Stomach (tissue), 9 donors: ENCODE measurements around the gene FLOT2. TPM values are rescaled to one million over a fixed set of nuclear protein-coding genes. Genes with fewer than 3 reads are reported as not detected.
"Not testable (repeated sequence)": the region's sequence is repeated elsewhere in the genome, so short reads cannot be mapped to it uniquely, and the experiment has no call there.

Source experiments
- DNase-seq, 2 donors: peaks; one replicate each; pipeline versions ENCODE4 v3.0.0 to v3.0.0-alpha.2; 2013 to 2019
- H3K27ac ChIP-seq, 5 donors: fragments of 200-600 bp in 4 of 5; sonication (generic) in 4 of 5; one replicate each; pipeline ENCODE4 v1.5.1; 2013 to 2019; ENCODE audit warnings: mild to moderate bottlenecking in 1 of 5, moderate library complexity in 1 of 5
- H3K27me3 ChIP-seq, 3 donors: fragments of 200-600 bp; sonication (generic); one replicate each; pipeline ENCODE4 v1.5.1; 2017 to 2019; ENCODE audit warnings: mixed run types in 1 of 3
- H3K36me3 ChIP-seq, 4 donors: fragments of 200-600 bp; sonication (generic); 1 replicate in 3 of 4; 2 replicates in 1 of 4; pipeline ENCODE4 v1.5.1; 2016 to 2019
- H3K4me1 ChIP-seq, 4 donors: fragments of 200-600 bp; sonication (generic); one replicate each; pipeline ENCODE4 v1.5.1; 2016 to 2019
- H3K4me3 ChIP-seq, 4 donors: fragments of 200-600 bp; sonication (generic) in 3 of 4; one replicate each; pipeline ENCODE4 v1.5.1; 2016 to 2019; ENCODE audit warnings: mild to moderate bottlenecking in 1 of 4
- H3K9me3 ChIP-seq, 4 donors: fragments of 200-600 bp; sonication (generic); one replicate each; pipeline ENCODE4 v1.5.1; 2016 to 2019
- CTCF ChIP-seq, 7 experiments: fragments of 450-650 bp in 4 of 7; fragments of 200-600 bp in 3 of 7; sonication (generic) in 3 of 7; IDR thresholded peaks; one replicate each; pipeline ENCODE4 v1.5.1; 2016 to 2019; ENCODE audit warnings: antibody characterized with exemption in 7 of 7, control low read depth in 2 of 7, mild to moderate bottlenecking in 1 of 7
- EP300 ChIP-seq: sonication (generic); formaldehyde crosslinking; IDR thresholded peaks from one replicate; pipeline ENCODE4 v1.6.1; 2017; ENCODE audit warnings: antibody characterized with exemption
- POLR2A ChIP-seq, 4 donors: fragments of 450-650 bp; IDR thresholded peaks; one replicate each; pipeline ENCODE4 v1.6.1; 2016; ENCODE audit warnings: antibody characterized with exemption in 4 of 4, control low read depth in 2 of 4, mild to moderate bottlenecking in 1 of 4, moderate library complexity in 1 of 4
- POLR2AphosphoS5 ChIP-seq, 3 donors: sonication (generic); formaldehyde crosslinking; IDR thresholded peaks; one replicate each; pipeline ENCODE4 v1.6.1; 2016; ENCODE audit warnings: antibody characterized with exemption in 3 of 3
- WGBS, 5 donors: extraction: QIAGEN DNeasy Blood & Tissue Kit in 3 of 5; methylation state at CpG; one replicate each; pipeline versions ENCODE4 v1.1.5 to v1.1.7; 2013 to 2018; 5-methylcytosine and 5-hydroxymethylcytosine counted together
- intact Hi-C: fragments of 100-400 bp; cut with DNase I; formaldehyde crosslinking; loops from one replicate; pipeline ENCODE4 v1.15.1; 2023; ENCODE audit warnings: low total_unique reads
- polyA plus RNA-seq, 3 donors: library from polyadenylated mRNA; stranded (reverse); fragments of 200-250 nt; gene quantifications; one replicate each; pipeline ENCODE4 v1.2.3, GENCODE V29; 2013
- total RNA-seq, 5 donors: library from RNA; depleted of rRNA; stranded (reverse); fragments of >200 nt; gene quantifications; one replicate each; pipeline versions ENCODE4 v1.1.0 to v1.2.3, GENCODE V29; 2014 to 2016
- donor health status: healthy with polysubstance abuse.
- donor health status: Bipolar disorder and iron deficiency.
- donor health status: healthy.

The FLOT2 gene
- total and polyA plus RNA-seq, 8 donors: 19.5 to 80.5 (median 40.8) TPM

- H3K9me3 ChIP-seq: no peaks in the 10 kb centered on the region
- no peak overlapping the region for H3K4me3 ChIP-seq
- H3K27me3 ChIP-seq: no peaks in the 10 kb centered on the region
- H3K36me3 ChIP-seq: no peaks in the 10 kb centered on the region
- DNase-seq: no peak
- TF ChIP-seq POLR2AphosphoS5 (IDR thresholded peaks at IDR 0.05): no peak
- TF ChIP-seq POLR2A (IDR thresholded peaks at IDR 0.05): no peak
- no peak for TF ChIP-seq EP300
- no peak for TF ChIP-seq CTCF (IDR thresholded peaks at IDR 0.05)
- WGBS, 5 donors: 77 to 84% (median 78%) methylated on average over 5 of the region's 5 CpGs
- H3K27ac ChIP-seq: no peak overlapping the region
- H3K4me1 ChIP-seq: peaks cover 0 to 6% (median 4%) of the 10 kb centered on the region in 4 donors
- intact Hi-C loops: loop anchor here (10.0 kb wide), 1 partner anchor 84 kb away; no protein-coding TSS in a partner anchor
Measured at GRCh38 chr17:28849281-28849680, 48.3 kb downstream of the FLOT2 start.

- not testable (repeated sequence) for H3K36me3 ChIP-seq, H3K9me3 ChIP-seq, H3K27ac ChIP-seq, H3K27me3 ChIP-seq, H3K4me1 ChIP-seq, H3K4me3 ChIP-seq
- WGBS, 5 donors: 82 to 86% (median 84%) methylated on average over 13 to 15 of the region's 15 CpGs
- peak; percentile 38 to 56 for DNase-seq
- TF ChIP-seq CTCF (IDR thresholded peaks at IDR 0.05): peak in 3 of 7 experiments; percentile 15 to 41 (median 39)
- intact Hi-C loops: loop anchor here (10.0 kb wide), 1 partner anchor 84 kb away; no protein-coding TSS in a partner anchor
Measured at GRCh38 chr17:28848667-28849066, 48.9 kb downstream of the FLOT2 start.

- H3K4me3 ChIP-seq, H3K27me3 ChIP-seq, H3K9me3 ChIP-seq, DNase-seq, H3K36me3 ChIP-seq, H3K27ac ChIP-seq: not testable (repeated sequence)
- intact Hi-C loops: loop anchor here (10.0 kb wide), 1 partner anchor 82 kb away; no protein-coding TSS in a partner anchor
- WGBS, 5 donors: 88 to 94% (median 92%) methylated on average over 9 of the region's 9 CpGs
- peaks cover 0 to 12% (median 6%) of the 10 kb centered on the region in 4 donors for H3K4me1 ChIP-seq
Measured at GRCh38 chr17:28846699-28847098, 50.8 kb downstream of the FLOT2 start.

- no peaks in the 10 kb centered on the region for H3K27me3 ChIP-seq
- WGBS, 5 donors: 85 to 90% (median 89%) methylated on average over 10 of the region's 10 CpGs
Measured at GRCh38 chr17:28846231-28846630, 51.3 kb downstream of the FLOT2 start.

More at GRCh38 chr17:28846231-28846630, 51.3 kb downstream of the FLOT2 start:
- intact Hi-C loops: loop anchor here (10.0 kb wide), 1 partner anchor 81 kb away; no protein-coding TSS in a partner anchor
- no peak overlapping the region for H3K27ac ChIP-seq
- peaks cover 0 to 17% (median 10%) of the 10 kb centered on the region in 4 donors for H3K4me1 ChIP-seq
- no peaks in the 10 kb centered on the region for H3K36me3 ChIP-seq
- DNase-seq: no peak
- no peak overlapping the region for H3K4me3 ChIP-seq
- TF ChIP-seq CTCF (IDR thresholded peaks at IDR 0.05): no peak
- no peak for TF ChIP-seq POLR2AphosphoS5 (IDR thresholded peaks at IDR 0.05)
- no peak for TF ChIP-seq POLR2A (IDR thresholded peaks at IDR 0.05)
- no peak for TF ChIP-seq EP300
- H3K9me3 ChIP-seq: no peaks in the 10 kb centered on the region
